GM23338 (cell line): ENCODE measurements around the gene NPLOC4.

Source experiments
- CREB1 ChIP-seq: fragments of 250-450 bp; sonication (Bioruptor Pico); IDR thresholded peaks from 2 replicates; pipeline ENCODE4 v1.5.0; 2020; ENCODE audit warnings: low read depth, mild to moderate bottlenecking, moderate library complexity
- CTCF ChIP-seq, 2 experiments: fragments of 200-600 bp in 1 of 2; sonication (generic) in 1 of 2; conservative IDR thresholded peaks; 2 replicates each; pipeline versions ENCODE4 v1.5.1 to v1.6.1; 2016 to 2017; ENCODE audit warnings: antibody characterized with exemption in 2 of 2, low read depth in 2 of 2, mild to moderate bottlenecking in 2 of 2, moderate library complexity in 1 of 2
- ETS1 ChIP-seq: IDR thresholded peaks from 2 replicates; pipeline ENCODE4 v1.6.1; 2016; ENCODE audit warnings: antibody characterized with exemption
- EZH2 ChIP-seq: fragments of 200-600 bp; sonication (generic); IDR thresholded peaks from one replicate; pipeline ENCODE4 v1.8.0; 2017; ENCODE audit warnings: antibody characterized with exemption, mild to moderate bottlenecking, low read depth; ENCODE audit not compliant: unreplicated experiment
- EZH2phosphoT487 ChIP-seq: fragments of 200-600 bp; sonication (generic); IDR thresholded peaks from one replicate; pipeline ENCODE4 v1.8.1; 2018; ENCODE audit warnings: antibody characterized with exemption; ENCODE audit not compliant: unreplicated experiment
- POLR2AphosphoS5 ChIP-seq: IDR thresholded peaks from 2 replicates; pipeline ENCODE4 v1.6.1; 2016; ENCODE audit warnings: antibody characterized with exemption, low read depth
- REST ChIP-seq: IDR thresholded peaks from one replicate; pipeline ENCODE4 v1.6.1; 2018; ENCODE audit warnings: antibody characterized with exemption; ENCODE audit not compliant: unreplicated experiment

- TF ChIP-seq CTCF (conservative IDR thresholded peaks at IDR 0.05; ENCODE audit: low read depth in 2 of 2), result no peak
- no peak for TF ChIP-seq CREB1 (CRISPR knock-in tag)
- TF ChIP-seq EZH2, result no peak
- no peak for TF ChIP-seq REST
- TF ChIP-seq ETS1, result no peak
- TF ChIP-seq POLR2AphosphoS5, result no peak
- no peak for TF ChIP-seq EZH2phosphoT487
These were observed 53.1 kb downstream of the NPLOC4 start for GRCh38 chr17:81583589-81584342.
